HG03139 (cell line): Measurements from ENCODE around the gene WDR90.
"Not testable (repeated sequence)": the region's sequence is repeated elsewhere in the genome, so short reads cannot be mapped to it uniquely, and the experiment has no call there.

Experiments
- ATAC-seq: cut with Tn5 transposase; IDR thresholded peaks from one replicate; pipeline ENCODE4 v1.9.1; 2021; ENCODE audit not compliant: unreplicated experiment

Gene WDR90

GRCh38 chr16:684961-685696 is 36.0 kb downstream of the WDR90 start:
- no peak for ATAC-seq

- no peak for ATAC-seq
Measured at GRCh38 chr16:685967-686366, 36.8 kb downstream of the WDR90 start.

- ATAC-seq = no peak
Measured at GRCh38 chr16:686459-687260, 37.5 kb downstream of the WDR90 start.

- no peak for ATAC-seq
Measured at GRCh38 chr16:687499-687898, 38.3 kb downstream of the WDR90 start.

GRCh38 chr16:689175-689897 is 40.2 kb downstream of the WDR90 start:
- ATAC-seq = no peak

- not testable (repeated sequence) for ATAC-seq
Measured at GRCh38 chr16:691242-691641, 42.1 kb downstream of the WDR90 start.

GRCh38 chr16:692356-693108 is 43.4 kb downstream of the WDR90 start:
- no peak for ATAC-seq

- no peak for ATAC-seq
Measured at GRCh38 chr16:693364-693763, 44.2 kb downstream of the WDR90 start.

GRCh38 chr16:693766-694165 is 44.6 kb downstream of the WDR90 start:
- no peak for ATAC-seq

- no peak for ATAC-seq
Measured at GRCh38 chr16:694187-694862, 45.2 kb downstream of the WDR90 start.

- ATAC-seq = no peak
Measured at GRCh38 chr16:694863-695354, 45.7 kb downstream of the WDR90 start.

- ATAC-seq = no peak
Measured at GRCh38 chr16:695355-696089, 46.4 kb downstream of the WDR90 start.

GRCh38 chr16:698911-699671 is 49.9 kb downstream of the WDR90 start:
- ATAC-seq = no peak

- ATAC-seq = no peak
Measured at GRCh38 chr16:700684-701584, 51.8 kb downstream of the WDR90 start.

- ATAC-seq = no peak
Measured at GRCh38 chr16:702341-702740, 53.2 kb downstream of the WDR90 start.

GRCh38 chr16:703406-703805 is 54.2 kb downstream of the WDR90 start:
- no peak for ATAC-seq

- ATAC-seq = no peak
Measured at GRCh38 chr16:704047-704446, 54.9 kb downstream of the WDR90 start.
